NOMO-1 treated with dmso at 0.1 percent for 144 hours (cell line): ENCODE measurements around the gene ZBTB44.
"Not testable (repeated sequence)": the region's sequence is repeated elsewhere in the genome, so short reads cannot be mapped to it uniquely, and the experiment has no call there.

Experiments used
- DNase-seq: peaks from one replicate; lab custom pipeline; 2025; ENCODE audit not compliant: unreplicated experiment; lab: John Stamatoyannopoulos, UW

ZBTB44 gene

GRCh38 chr11:130199792-130200191 is 114.9 kb downstream of the ZBTB44 start:
- no peak for DNase-seq

DNA sequence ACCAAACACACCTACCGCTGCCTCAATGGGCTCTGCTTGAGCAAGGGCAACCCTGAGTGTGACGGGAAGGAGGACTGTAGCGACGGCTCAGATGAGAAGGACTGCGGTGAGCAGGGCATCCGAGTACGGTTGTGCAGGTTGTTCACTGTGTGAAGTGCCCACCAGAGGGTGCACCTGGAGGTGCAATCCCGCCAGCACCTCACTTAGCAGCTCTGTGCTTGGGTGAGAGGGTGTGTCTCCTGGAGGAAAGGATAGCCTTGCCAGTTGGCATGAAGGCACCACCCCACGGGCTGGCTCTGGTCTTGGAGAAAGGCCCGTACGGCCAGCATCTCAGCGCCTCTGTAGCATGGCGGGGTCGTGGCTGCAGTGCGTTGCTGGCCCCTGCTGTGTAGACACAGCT is 115.8 kb downstream of the ZBTB44 start:
- no peak for DNase-seq

GRCh38 chr11:130198292-130198691 is 116.4 kb downstream of the ZBTB44 start:
- DNase-seq = no peak

- no peak for DNase-seq
Measured at GRCh38 chr11:130197386-130198035, 117.2 kb downstream of the ZBTB44 start.

GRCh38 chr11:130194241-130195023 is 120.3 kb downstream of the ZBTB44 start:
- no peak for DNase-seq

DNA sequence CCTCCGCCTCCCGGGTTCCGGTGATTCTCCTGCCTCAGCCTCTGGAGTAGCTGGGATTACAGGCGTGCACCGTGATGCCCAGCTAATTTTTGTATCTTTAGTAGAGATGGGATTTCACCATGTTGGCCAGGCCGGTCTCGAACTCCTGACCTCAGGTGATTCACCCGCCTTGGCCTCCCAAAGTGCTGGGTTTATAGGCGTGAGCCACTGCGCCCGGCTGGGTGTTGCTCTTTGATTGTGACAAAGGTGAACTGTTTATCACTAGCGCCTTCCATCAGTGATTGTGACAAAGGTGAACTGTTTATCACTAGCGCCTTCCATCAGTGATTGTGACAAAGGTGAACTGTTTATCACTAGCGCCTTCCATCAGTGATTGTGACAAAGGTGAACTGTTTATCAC is 121.2 kb downstream of the ZBTB44 start:
- DNase-seq = not testable (repeated sequence)

DNA sequence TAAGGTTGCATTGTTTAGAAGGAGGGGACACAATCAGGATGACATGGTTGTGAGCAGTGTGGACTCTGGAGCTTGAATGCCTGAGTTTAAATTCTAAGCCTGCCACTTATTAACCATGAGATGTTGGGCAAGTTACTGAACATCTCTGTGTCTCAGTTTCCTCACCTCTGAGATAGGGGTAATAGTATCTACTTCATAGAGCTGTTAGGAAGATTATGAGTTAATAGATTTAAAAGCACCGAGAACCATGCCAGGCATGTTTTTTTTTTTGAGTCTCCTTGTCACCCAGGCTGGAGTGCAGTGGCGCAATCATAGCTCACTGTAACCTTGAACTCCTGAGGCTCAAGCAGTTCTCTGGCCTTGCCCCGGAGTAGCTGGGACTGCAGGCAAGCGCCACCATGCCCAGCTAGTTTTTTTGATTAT is 121.9 kb downstream of the ZBTB44 start:
- DNase-seq = no peak

DNA sequence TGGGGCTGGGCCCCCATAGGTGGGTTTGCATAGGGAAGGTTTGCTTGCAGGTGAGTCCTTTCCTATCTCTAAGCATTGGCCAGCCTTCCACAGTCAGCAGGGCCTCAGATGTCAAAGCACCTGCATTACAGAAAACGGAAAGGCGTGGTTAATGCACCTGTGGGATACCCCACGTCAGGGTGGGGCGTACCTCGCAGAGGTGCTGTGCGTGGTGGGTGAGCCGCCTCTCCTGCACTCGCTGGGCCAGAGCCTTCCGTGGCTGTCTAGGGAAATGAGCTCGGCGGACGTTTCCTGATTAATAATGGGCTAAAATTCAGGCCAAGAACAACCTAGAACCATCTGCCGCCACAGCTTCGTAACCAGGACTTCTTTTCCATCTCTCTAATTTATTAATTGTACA is 122.8 kb downstream of the ZBTB44 start:
- DNase-seq = no peak

- no peak for DNase-seq
Measured at GRCh38 chr11:130190371-130190881, 124.3 kb downstream of the ZBTB44 start.

- no peak for DNase-seq
Measured at GRCh38 chr11:130189492-130190210, 125.1 kb downstream of the ZBTB44 start.

GRCh38 chr11:130188585-130189347 is 126.0 kb downstream of the ZBTB44 start:
- no peak for DNase-seq

DNA sequence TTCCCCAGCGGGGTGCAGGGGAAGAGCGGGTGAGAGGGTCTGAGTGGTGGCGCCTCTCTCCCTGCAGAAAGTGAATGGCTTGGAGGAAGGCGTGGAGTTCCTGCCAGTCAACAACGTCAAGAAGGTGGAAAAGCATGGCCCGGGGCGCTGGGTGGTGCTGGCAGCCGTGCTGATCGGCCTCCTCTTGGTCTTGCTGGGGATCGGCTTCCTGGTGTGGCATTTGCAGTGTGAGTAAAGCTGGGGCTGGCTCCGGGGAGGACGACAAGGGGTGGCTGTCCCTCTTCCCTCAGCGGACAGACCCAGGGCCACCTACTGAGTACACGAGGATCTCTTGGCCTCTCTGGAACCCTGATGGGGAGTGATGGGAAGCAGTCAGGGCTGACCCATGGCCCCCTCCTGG is 126.7 kb downstream of the ZBTB44 start:
- DNase-seq = no peak

- DNase-seq = no peak
Measured at GRCh38 chr11:130187096-130187495, 127.6 kb downstream of the ZBTB44 start.

DNA sequence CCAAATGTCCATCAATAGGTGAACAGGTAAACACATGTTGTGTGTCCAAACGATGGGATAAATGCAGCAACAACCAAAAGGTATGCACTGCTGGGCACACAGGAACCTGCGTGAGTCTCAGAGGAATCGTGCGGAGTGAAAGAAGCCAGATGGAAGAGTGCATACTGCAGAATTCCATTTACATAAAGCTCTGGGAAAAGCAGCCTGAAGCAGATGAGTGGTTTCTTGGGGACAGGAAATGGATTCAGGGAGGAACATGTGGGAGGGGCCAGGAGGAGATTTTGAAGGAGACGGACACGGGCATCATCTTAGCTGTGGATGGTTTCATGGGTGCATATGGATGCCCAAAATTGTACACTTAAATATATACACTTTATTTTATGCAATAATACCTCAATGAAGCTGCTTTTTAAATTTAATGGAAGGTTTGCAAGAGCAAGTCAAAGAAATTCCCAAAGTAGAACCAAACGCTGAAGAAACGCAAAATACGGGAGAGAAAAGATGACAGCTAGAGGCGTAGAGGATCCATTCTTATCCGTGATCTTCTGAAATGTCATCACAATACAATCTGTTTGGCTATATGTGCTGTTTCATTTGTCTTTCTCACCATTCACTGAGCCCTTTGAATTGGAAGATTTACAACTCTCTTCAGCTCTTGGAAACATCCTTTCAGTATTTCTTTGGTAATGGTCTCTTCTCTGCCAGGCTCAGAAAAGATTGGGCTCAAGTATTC is 130.7 kb downstream of the ZBTB44 start:
- DNase-seq = no peak

- no peak for DNase-seq
Measured at GRCh38 chr11:130181295-130182272, 133.1 kb downstream of the ZBTB44 start.

- no peak for DNase-seq
Measured at GRCh38 chr11:130180896-130181294, 133.8 kb downstream of the ZBTB44 start.

- no peak for DNase-seq
Measured at GRCh38 chr11:130180491-130180890, 134.2 kb downstream of the ZBTB44 start.

DNA sequence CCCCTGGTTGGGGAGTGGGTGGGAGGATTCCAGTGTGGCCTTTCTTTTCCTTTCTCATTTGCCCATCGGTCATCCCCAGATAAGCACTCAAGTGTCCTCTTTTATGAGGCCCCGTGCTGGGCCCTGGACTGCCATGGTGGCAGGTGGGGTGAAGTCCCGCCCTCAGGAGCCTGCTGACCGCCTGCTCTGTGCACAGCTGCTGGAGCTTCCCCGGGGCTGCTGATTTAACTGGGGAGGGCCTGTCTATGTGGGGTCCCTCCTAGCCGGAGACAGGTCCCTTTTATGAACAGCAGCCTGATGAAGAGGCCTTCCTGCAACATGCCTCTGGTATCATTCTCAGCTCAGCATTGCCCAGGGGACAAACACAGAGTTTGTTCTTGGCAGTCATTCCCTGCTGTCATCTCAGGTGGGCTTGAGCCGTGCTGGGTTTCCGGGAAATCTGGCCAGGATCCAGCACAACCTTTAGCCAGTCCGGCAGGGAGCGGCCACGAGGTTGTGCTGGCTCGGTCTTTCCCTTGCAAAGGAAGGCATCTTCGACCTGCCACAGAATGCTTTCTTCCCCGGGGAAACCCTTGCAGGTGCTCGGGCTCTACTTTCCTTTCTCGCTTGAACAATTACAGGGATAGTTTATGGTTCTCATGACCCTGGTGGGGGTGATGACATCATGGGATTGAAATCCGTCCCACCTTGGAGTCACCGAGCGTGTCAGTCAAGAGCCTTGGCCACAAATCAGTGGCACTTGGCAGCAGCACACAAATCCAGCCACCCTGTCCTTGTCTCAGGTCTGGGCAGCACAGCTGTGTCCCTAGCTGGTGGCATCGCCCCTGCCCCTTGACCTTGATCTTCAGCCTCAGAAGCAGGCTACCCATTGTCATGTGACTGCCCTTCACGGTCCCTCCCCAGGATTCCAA is 135.1 kb downstream of the ZBTB44 start:
- no peak for DNase-seq
